DND-41 (cell line): ENCODE data around the gene SLC38A8.

ENCODE experiments used
- ATAC-seq: fragments of 200-7000 bp; cut with Tn5 transposase; 3 replicates; pipeline ENCODE4 v1.9.1; 2021; ENCODE audit warnings: low read depth; ENCODE audit not compliant: insufficient read depth
- DNase-seq: peaks from one replicate; pipeline ENCODE4 v3.0.0-alpha.2; 2020
- H2AFZ ChIP-seq: 2 replicates; pipeline ENCODE4 v1.6.0; 2012; ENCODE audit warnings: low read depth, low read length
- H3K27ac ChIP-seq: 2 replicates; pipeline ENCODE4 v1.5.1; 2012; ENCODE audit warnings: low read length, inconsistent platforms
- H3K27me3 ChIP-seq: fragments of 200-600 bp; sonication (generic); 2 replicates; pipeline ENCODE4 v1.6.0; 2012; ENCODE audit warnings: low read length, mild to moderate bottlenecking, inconsistent platforms; ENCODE audit not compliant: insufficient read depth, poor library complexity
- H3K36me3 ChIP-seq: 2 replicates; pipeline ENCODE4 v1.5.1; 2012; ENCODE audit warnings: low read length, inconsistent platforms; ENCODE audit not compliant: insufficient read depth
- H3K4me1 ChIP-seq: 2 replicates; pipeline ENCODE4 v1.5.1; 2012; ENCODE audit warnings: mild to moderate bottlenecking, low read length; ENCODE audit not compliant: insufficient read depth
- H3K4me2 ChIP-seq: 2 replicates; pipeline ENCODE4 v1.6.0; 2012; ENCODE audit warnings: mild to moderate bottlenecking, moderate library complexity, low read length, inconsistent platforms; ENCODE audit not compliant: insufficient read depth
- H3K4me3 ChIP-seq, 2 experiments: fragments of 200-600 bp in 1 of 2; shearing (Covaris generic) in 1 of 2; 2 replicates each; pipeline ENCODE4 v1.5.1; 2012 to 2016; ENCODE audit warnings: inconsistent platforms in 2 of 2, low read length in 2 of 2, mild to moderate bottlenecking in 2 of 2, low read depth in 1 of 2, moderate library complexity in 1 of 2
- H3K79me2 ChIP-seq: 2 replicates; pipeline ENCODE4 v1.6.0; 2012; ENCODE audit warnings: low read length, inconsistent platforms; ENCODE audit not compliant: insufficient read depth
- H3K9ac ChIP-seq: 2 replicates; pipeline ENCODE4 v1.6.0; 2012; ENCODE audit warnings: low read depth, mild to moderate bottlenecking, inconsistent platforms, low read length, moderate library complexity
- H3K9me3 ChIP-seq: 2 replicates; pipeline ENCODE4 v1.5.1; 2012; ENCODE audit warnings: low read length, moderate library complexity, mild to moderate bottlenecking, inconsistent platforms; ENCODE audit not compliant: insufficient read depth, severe bottlenecking
- H4K20me1 ChIP-seq: 2 replicates; pipeline ENCODE4 v1.6.0; 2012; ENCODE audit warnings: low read length; ENCODE audit not compliant: insufficient read depth
- CTCF ChIP-seq: IDR thresholded peaks from 2 replicates; pipeline ENCODE4 v1.5.1; 2012; ENCODE audit warnings: borderline replicate concordance, low read length, moderate library complexity, mild to moderate bottlenecking; ENCODE audit not compliant: poor library complexity, severe bottlenecking; ENCODE audit errors: extremely low read depth
- EZH2 ChIP-seq: IDR thresholded peaks from 3 replicates; pipeline ENCODE4 v1.6.1; 2012; ENCODE audit warnings: borderline replicate concordance, low read depth, mild to moderate bottlenecking, moderate library complexity, low read length, inconsistent platforms; ENCODE audit not compliant: severe bottlenecking

SLC38A8 gene

DNA sequence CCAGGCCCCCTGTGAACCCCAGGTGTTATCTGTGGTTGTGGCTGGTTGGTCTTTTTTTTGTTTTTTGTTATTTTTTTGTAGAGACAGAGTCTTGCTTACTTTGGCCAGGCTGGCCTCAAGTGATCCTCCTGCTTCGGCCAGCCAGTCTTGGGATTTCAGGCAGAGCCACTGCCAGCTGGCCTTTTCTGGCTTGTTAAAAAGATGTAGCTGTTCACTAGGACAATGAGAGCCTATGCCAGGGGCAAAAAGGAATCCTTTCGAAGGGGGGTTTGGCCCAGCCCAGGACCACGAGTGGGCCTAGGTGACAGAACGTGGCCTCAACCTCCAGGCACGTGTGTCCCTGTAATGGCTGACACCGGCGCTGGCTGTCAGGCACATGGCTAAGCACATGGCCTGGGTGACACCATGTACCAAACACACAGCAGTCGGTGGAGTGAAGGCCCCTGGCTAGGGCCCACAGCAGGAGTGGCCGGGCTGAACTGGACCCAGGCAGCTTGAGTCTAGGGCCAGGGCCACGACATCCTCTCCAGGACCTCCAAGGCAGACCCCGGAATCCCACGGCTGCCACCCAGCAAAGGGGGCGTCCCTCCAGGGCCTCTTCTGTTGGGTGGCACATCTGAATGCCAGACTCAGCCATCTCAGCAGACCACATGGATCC lies 6.9 kb upstream of the SLC38A8 start:
- Histone ChIP-seq H3K9ac (no peak overlapping the region), H3K9me3 (no peaks in the 10 kb centered on the region), H3K4me1 (no peaks in the 10 kb centered on the region), H3K36me3 (peaks cover 49% of the 10 kb centered on the region), H3K4me2 (no peak overlapping the region), H3K79me2 (0 out of 2 replicates have a peak, but pooled peaks cover 2% of the 10 kb centered on the region), H3K27ac (no peak overlapping the region), H3K27me3 (no peaks in the 10 kb centered on the region), H3K4me3 (no peak overlapping the region), H4K20me1 (peaks cover 15% of the 10 kb centered on the region), H2AFZ (no peak overlapping the region)
- DNase-seq: no peak
- TF ChIP-seq CTCF: no peak
- no peak for TF ChIP-seq EZH2
- ATAC-seq: no peak

- no peak for TF ChIP-seq EZH2
- no peak for TF ChIP-seq CTCF
- Histone ChIP-seq H3K4me1 (no peaks in the 10 kb centered on the region), H3K27me3 (no peaks in the 10 kb centered on the region), H3K9ac (no peak overlapping the region), H4K20me1 (peaks cover 15% of the 10 kb centered on the region), H3K4me2 (no peak overlapping the region), H3K79me2 (0 out of 2 replicates have a peak, but pooled peaks cover 2% of the 10 kb centered on the region), H3K9me3 (no peaks in the 10 kb centered on the region), H3K36me3 (peaks cover 42% of the 10 kb centered on the region), H3K27ac (no peak overlapping the region), H2AFZ (no peak overlapping the region), H3K4me3 (no peak overlapping the region)
- DNase-seq (no peak), ATAC-seq (no peak)
Measured at GRCh38 chr16:84048871-84049270, 6.3 kb upstream of the SLC38A8 start.

DNA sequence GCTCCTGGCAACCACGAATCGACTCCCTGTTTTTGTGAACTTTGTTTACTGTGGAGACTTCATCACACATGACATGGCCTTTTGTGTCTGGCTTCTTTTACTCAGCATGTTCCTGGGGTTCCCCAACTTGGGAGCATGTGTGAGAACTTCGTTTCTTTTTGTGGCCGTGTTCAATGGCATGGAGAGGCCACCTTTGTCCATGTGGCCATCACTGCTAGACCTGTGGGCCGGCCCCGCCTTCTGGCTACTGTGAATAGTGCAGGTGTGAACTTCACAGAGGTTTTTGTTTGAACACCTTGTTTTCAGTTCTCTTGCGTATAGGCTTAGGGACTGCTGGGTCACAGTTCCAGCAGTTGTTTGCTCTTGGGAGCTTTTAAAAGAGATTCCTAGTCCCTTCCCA lies 5.7 kb upstream of the SLC38A8 start:
- no peak overlapping the region for H3K9ac ChIP-seq
- TF ChIP-seq CTCF (no peak), EZH2 (no peak)
- no peak overlapping the region for H3K4me3 ChIP-seq
- H3K79me2 ChIP-seq: 0 out of 2 replicates have a peak, but pooled peaks cover 1% of the 10 kb centered on the region
- ATAC-seq (no peak), DNase-seq (no peak)
- H4K20me1 ChIP-seq: peaks cover 15% of the 10 kb centered on the region
- peaks cover 36% of the 10 kb centered on the region for H3K36me3 ChIP-seq
- no peaks in the 10 kb centered on the region for H3K27me3 ChIP-seq
- H2AFZ ChIP-seq: no peak overlapping the region
- H3K4me2 ChIP-seq: no peak overlapping the region
- H3K9me3 ChIP-seq: no peaks in the 10 kb centered on the region
- H3K4me1 ChIP-seq: no peaks in the 10 kb centered on the region
- H3K27ac ChIP-seq: no peak overlapping the region

DNA sequence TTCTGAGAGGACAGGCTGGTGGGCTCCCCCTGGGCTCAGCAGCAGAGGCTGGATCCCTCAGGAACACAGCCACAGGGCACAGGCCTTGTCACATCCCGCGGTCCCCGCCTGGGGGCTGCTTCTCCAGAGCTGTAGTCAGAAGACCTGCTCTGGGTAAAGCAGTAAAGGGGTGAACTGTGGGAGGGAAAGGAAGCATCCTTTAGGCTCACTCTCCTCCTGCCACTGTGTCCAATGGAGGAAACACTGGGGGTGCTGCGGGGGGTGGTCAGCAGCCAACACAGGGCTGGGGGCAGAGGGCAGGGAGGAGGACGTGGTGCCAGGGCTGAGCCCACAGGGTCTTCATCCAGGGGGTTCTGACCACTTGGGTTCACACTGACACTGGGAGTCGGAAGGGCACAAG lies 5.0 kb upstream of the SLC38A8 start:
- TF ChIP-seq EZH2: no peak
- no peak for TF ChIP-seq CTCF
- no peak for DNase-seq

More for the DNA sequence above, 5.0 kb upstream of the SLC38A8 start:
- no peak overlapping the region for H3K4me3 ChIP-seq
- H3K4me2 ChIP-seq: no peak overlapping the region
- ATAC-seq: no peak
- peaks cover 30% of the 10 kb centered on the region for H3K36me3 ChIP-seq
- no peak overlapping the region for H3K27ac ChIP-seq
- no peaks in the 10 kb centered on the region for H3K4me1 ChIP-seq
- no peaks in the 10 kb centered on the region for H3K27me3 ChIP-seq
- H3K9ac ChIP-seq: no peak overlapping the region
- no peaks in the 10 kb centered on the region for H3K9me3 ChIP-seq
- no peak overlapping the region for H2AFZ ChIP-seq
- peaks cover 13% of the 10 kb centered on the region for H4K20me1 ChIP-seq
- no peaks in the 10 kb centered on the region for H3K79me2 ChIP-seq
